DOHH2 (cell line): Measurements from ENCODE around the gene TTC23.

ENCODE experiments used
- H3F3A ChIP-seq: fragments of 200-600 bp; sonication (generic), shearing (Covaris generic); 2 replicates; pipeline ENCODE4 v1.6.0; 2016; ENCODE audit warnings: antibody characterized with exemption, mild to moderate bottlenecking; ENCODE audit not compliant: control insufficient read depth, insufficient read depth
- H3K27ac ChIP-seq: fragments of 200-600 bp; sonication (generic); 2 replicates; pipeline ENCODE4 v1.5.1; 2014; ENCODE audit warnings: low read depth, mild to moderate bottlenecking, low read length, moderate library complexity
- H3K27me3 ChIP-seq: fragments of 200-600 bp; sonication (generic); 2 replicates; pipeline ENCODE4 v1.6.1; 2014; ENCODE audit warnings: mild to moderate bottlenecking, low read length, mixed read lengths; ENCODE audit not compliant: control insufficient read depth
- H3K36me3 ChIP-seq: fragments of 200-600 bp; sonication (generic); 2 replicates; pipeline ENCODE4 v1.6.1; 2014; ENCODE audit warnings: mild to moderate bottlenecking, low read length, moderate library complexity, mixed read lengths; ENCODE audit not compliant: control insufficient read depth
- H3K4me1 ChIP-seq: fragments of 200-600 bp; sonication (generic); 2 replicates; pipeline ENCODE4 v1.6.1; 2014; ENCODE audit warnings: mild to moderate bottlenecking, low read length, mixed read lengths; ENCODE audit not compliant: control insufficient read depth
- H3K4me2 ChIP-seq: fragments of 200-600 bp; sonication (generic); 2 replicates; pipeline ENCODE4 v1.6.0; 2014; ENCODE audit warnings: mild to moderate bottlenecking, low read length, moderate library complexity
- H3K4me3 ChIP-seq: fragments of 200-600 bp; sonication (generic); 2 replicates; pipeline ENCODE4 v1.5.1; 2014; ENCODE audit warnings: mild to moderate bottlenecking, low read length, mixed read lengths
- H3K79me2 ChIP-seq: fragments of 200-600 bp; sonication (generic); 2 replicates; pipeline ENCODE4 v1.6.1; 2014; ENCODE audit warnings: mild to moderate bottlenecking, low read length, mixed read lengths; ENCODE audit not compliant: control insufficient read depth
- H3K9me2 ChIP-seq: fragments of 200-600 bp; sonication (generic); replicated peaks from 2 replicates; pipeline ENCODE4 v1.6.1; 2014; ENCODE audit warnings: mild to moderate bottlenecking, low read length, mixed read lengths; ENCODE audit not compliant: control insufficient read depth
- H3K9me3 ChIP-seq: fragments of 200-600 bp; sonication (generic); 2 replicates; pipeline ENCODE4 v1.6.1; 2014; ENCODE audit warnings: antibody characterized with exemption, low read length, mixed read lengths; ENCODE audit not compliant: control insufficient read depth, insufficient read depth
- H4K20me1 ChIP-seq: fragments of 200-600 bp; sonication (generic); 2 replicates; pipeline ENCODE4 v1.6.0; 2014; ENCODE audit warnings: low read depth, mild to moderate bottlenecking, antibody characterized with exemption, low read length, moderate library complexity; ENCODE audit not compliant: control insufficient read depth, insufficient read depth
- CTCF ChIP-seq: fragments of 200-600 bp; sonication (generic); IDR thresholded peaks from one replicate; pipeline ENCODE4 v1.5.1; 2014; ENCODE audit warnings: antibody characterized with exemption, mild to moderate bottlenecking, low read depth, low read length; ENCODE audit not compliant: poor library complexity, severe bottlenecking
- EZH2phosphoT487 ChIP-seq: fragments of 200-600 bp; sonication (generic); IDR thresholded peaks from 2 replicates; pipeline ENCODE4 v1.6.1; 2017; ENCODE audit warnings: borderline replicate concordance, mild to moderate bottlenecking, antibody characterized with exemption, low read length, moderate library complexity, mixed read lengths

Gene TTC23

GRCh38 chr15:99180964-99181306, 68.4 kb downstream of the TTC23 start:
- no peaks in the 10 kb centered on the region for H3K9me2 ChIP-seq
- no peaks in the 10 kb centered on the region for H3K36me3 ChIP-seq
- no peaks in the 10 kb centered on the region for H3K4me1 ChIP-seq
- no peak for TF ChIP-seq CTCF
- TF ChIP-seq EZH2phosphoT487 = no peak
- H4K20me1 ChIP-seq = no peaks in the 10 kb centered on the region
- H3K4me3 ChIP-seq = no peak overlapping the region
- H3K9me3 ChIP-seq = no peaks in the 10 kb centered on the region
- no peaks in the 10 kb centered on the region for H3K27me3 ChIP-seq
- no peaks in the 10 kb centered on the region for H3K79me2 ChIP-seq
- no peak overlapping the region for H3K27ac ChIP-seq
- no peaks in the 10 kb centered on the region for H3F3A ChIP-seq
- H3K4me2 ChIP-seq = no peak overlapping the region

- TF ChIP-seq EZH2phosphoT487 (no peak), CTCF (no peak)
- Histone ChIP-seq H3K4me3 (no peak overlapping the region), H3F3A (no peaks in the 10 kb centered on the region), H3K4me2 (no peak overlapping the region), H3K9me2 (no peaks in the 10 kb centered on the region), H3K4me1 (no peaks in the 10 kb centered on the region), H4K20me1 (no peaks in the 10 kb centered on the region), H3K36me3 (no peaks in the 10 kb centered on the region), H3K9me3 (no peaks in the 10 kb centered on the region), H3K27me3 (no peaks in the 10 kb centered on the region), H3K79me2 (no peaks in the 10 kb centered on the region), H3K27ac (no peak overlapping the region)
These were observed 69.1 kb downstream of the TTC23 start for GRCh38 chr15:99180086-99180963.

DNA sequence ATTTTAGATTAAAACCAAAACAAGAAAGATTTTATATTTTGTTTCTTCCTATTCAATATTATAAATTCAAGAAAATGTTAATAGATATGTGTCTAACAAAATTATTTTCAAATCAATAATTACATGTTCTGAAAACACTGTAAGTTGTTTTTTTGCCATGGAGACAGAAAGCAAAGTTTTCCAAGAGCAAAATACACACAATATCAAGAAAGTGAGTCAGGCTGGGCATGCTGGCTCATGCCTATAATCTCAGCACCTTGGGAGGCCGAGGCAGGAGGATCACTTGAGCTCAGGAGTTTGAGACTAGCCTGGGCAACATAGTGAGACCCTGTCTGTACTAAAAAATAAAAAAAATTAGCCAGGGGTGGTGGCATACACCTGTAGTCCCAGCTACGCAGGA, 71.7 kb downstream of the TTC23 start:
- Histone ChIP-seq H3K79me2 (no peaks in the 10 kb centered on the region), H3K36me3 (no peaks in the 10 kb centered on the region), H3K9me3 (no peaks in the 10 kb centered on the region), H3K27ac (no peak overlapping the region), H3K27me3 (no peaks in the 10 kb centered on the region), H3K4me2 (no peak overlapping the region), H3K9me2 (no peaks in the 10 kb centered on the region), H3K4me3 (no peak overlapping the region), H3F3A (no peaks in the 10 kb centered on the region), H4K20me1 (no peaks in the 10 kb centered on the region), H3K4me1 (no peaks in the 10 kb centered on the region)
- TF ChIP-seq CTCF (no peak), EZH2phosphoT487 (no peak)
